Activated CD4-positive, alpha-beta T cell treated with anti-CD3 and anti-CD28 coated beads, Interleukin-2, Interleukin-6, amounts not matched to agents 100 ng/mL and 50 ng/mL, durations not matched to agents 16 hours and 8 hours (primary cell): Measurements from ENCODE around the gene CSNK1G3.
A peak's percentile ranks its signal among the peaks of the same experiment; 100 is the strongest.
"Not testable (repeated sequence)": the region's sequence is repeated elsewhere in the genome, so short reads cannot be mapped to it uniquely, and the experiment has no call there.

ENCODE experiments used
- DNase-seq: peaks from one replicate; pipeline ENCODE4 v3.0.0-alpha.2; 2020

Gene CSNK1G3

GRCh38 chr5:123561230-123561629 is 49.3 kb downstream of the CSNK1G3 start:
- no peak for DNase-seq

DNA sequence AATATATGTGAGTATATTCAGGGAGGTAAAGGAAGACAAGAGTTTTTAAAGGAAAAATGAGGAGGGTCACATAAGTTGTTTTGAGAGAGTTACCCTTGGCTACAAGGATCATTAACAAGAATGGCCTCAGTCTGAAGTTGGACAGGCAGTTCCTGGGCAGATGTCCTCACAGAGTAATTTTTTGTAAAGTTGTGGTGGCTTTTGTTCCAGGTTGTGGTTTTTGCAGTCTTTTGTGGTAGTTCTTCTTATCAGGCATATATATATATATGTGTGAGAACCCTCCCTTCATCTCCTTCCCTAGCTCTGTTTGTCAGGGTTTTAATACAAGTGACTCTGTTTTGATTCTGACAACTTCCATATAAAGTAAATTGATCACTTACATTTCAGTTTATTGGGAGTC is 60.0 kb downstream of the CSNK1G3 start:
- DNase-seq: no peak

- DNase-seq: no peak
Measured at GRCh38 chr5:123578390-123578789, 66.4 kb downstream of the CSNK1G3 start.

DNA sequence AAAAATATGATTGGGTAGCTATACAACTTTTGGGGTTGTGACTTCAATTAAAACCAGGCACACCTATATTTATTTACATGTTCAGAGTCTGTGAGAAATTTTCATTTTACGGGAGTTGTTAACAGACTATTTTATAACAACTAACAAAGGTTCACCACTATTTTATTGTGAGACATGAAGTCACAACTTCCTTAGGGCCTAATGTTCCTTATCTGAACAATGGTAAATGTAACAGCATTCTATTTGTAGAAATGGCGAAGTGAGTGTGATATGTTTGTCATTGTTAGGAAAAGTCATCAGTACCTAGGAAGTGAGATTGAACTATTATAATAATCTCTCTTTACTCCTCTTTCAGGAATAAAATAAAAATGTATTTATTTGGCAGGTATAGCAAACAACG is 67.4 kb downstream of the CSNK1G3 start:
- no peak for DNase-seq

GRCh38 chr5:123582550-123583285 is 70.7 kb downstream of the CSNK1G3 start:
- DNase-seq: no peak

DNA sequence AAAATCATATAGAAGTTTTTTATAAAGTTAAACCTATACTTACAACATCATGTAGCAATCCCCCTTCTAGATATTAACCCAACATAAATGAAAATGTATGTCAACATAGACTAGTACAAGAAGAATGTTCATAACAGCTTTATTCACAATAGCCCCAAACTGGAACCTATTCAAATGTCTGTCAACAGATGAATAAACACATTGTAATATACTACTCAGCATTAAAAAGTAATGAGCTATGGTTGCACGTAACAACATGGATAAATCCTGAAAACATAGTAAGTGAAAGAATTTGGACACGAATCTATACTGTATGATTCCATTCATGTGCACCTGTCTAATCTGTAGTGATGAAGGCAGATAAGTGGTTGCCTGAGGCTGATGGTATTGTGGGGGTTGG is 73.9 kb downstream of the CSNK1G3 start:
- DNase-seq: no peak

DNA sequence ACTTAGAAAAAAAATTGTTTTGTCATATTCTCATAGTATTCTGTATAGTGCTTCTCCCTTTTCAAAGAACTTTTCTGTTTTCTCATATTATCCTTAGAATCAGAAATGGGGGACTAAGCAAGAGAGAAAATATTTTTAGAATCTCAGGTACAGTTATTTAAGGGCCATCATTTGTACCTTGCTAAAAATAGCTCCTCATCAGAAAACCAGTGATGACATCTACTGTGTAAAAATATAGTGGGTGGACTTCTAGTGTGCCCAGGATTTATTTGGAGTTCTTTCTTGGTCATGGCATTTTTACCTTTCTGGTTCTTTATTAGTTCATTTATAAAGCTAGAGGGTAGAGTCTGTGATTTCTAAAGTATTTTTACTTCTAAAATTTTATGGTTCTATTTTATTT is 82.5 kb downstream of the CSNK1G3 start:
- DNase-seq: no peak

DNA sequence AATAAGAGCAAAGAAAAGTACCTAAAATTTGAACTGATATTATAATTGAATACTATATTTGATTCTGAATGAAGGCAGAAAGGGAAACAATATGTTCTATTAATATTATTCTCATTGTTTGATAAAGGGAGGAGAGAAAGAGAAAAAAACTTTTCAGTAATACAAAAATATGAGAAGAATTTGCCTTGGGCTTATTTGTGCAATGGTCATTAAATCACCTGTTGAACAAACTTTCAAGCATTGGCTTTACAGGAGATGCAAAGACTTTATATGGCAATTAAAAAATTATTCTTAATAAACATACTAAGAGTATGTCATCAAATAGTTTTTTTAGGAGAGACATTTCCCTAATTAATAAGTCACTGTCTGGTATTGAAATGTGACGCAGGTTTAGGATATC is 85.0 kb downstream of the CSNK1G3 start:
- no peak for DNase-seq

GRCh38 chr5:123598028-123598689 is 86.2 kb downstream of the CSNK1G3 start:
- DNase-seq: no peak

DNA sequence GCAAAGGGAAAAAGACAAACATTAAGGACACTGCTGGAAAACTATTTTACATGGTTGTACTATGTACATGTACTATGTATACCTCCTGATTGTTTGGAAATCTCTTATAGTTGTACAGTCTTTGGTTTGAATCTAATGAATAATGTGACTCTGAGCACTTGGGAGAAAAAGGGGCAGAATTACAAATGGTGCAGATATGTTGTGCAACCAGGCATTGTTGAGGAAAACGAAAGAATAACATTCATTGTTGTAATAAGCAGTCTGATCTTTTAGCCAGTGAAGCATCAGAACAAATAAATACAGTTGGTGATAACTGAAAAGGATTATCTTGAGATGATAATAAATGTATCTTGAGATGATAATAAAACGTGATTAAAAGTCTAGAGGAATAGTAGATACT is 87.2 kb downstream of the CSNK1G3 start:
- DNase-seq: no peak

- no peak for DNase-seq
Measured at GRCh38 chr5:123601610-123602009, 89.6 kb downstream of the CSNK1G3 start.

- peak; percentile 2 for DNase-seq
Measured at GRCh38 chr5:123605822-123606221, 93.8 kb downstream of the CSNK1G3 start.

DNA sequence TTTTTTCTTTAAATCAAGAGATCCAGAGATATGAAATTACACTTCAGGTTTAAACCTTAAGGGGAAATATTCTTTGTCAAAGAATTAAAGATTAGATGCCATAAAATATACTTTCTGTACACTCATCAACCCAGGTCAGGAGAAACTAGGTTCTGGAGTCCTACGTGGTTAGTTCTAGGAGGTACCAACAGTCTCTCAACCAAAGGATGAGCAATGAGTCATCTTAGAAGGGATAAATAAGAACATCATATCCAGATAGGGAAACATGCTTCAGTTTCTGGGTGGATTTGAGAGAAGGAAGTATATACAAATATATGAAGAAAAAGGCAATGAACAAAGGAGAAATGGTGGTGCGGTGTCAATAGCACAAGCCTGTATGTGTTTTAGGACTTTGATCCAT is 98.2 kb downstream of the CSNK1G3 start:
- DNase-seq: peak; percentile 1

GRCh38 chr5:123610665-123611405 is 98.9 kb downstream of the CSNK1G3 start:
- DNase-seq: peak; percentile 57

- DNase-seq: no peak
Measured at GRCh38 chr5:123611406-123611709, 99.4 kb downstream of the CSNK1G3 start.

DNA sequence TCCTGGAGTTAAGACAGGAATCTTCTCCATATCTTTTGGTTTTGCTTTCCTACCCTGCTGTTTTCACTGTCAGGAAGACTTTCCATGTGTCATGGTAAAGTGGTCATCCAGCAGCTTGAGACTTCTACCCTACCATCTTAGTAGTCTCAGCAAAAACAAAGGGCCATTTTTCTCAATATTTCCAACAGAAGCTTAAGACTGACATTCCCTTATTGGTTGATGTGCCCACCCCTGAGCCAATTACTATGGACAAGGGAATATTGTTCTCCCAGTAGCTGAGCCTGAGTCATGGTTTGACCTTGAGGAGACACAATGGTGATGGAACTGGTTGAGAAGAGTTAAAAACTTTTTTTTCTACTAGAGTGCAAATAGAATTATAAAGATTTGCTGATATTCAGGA is 105.6 kb downstream of the CSNK1G3 start:
- no peak for DNase-seq

- DNase-seq: no peak
Measured at GRCh38 chr5:123626051-123626450, 114.1 kb downstream of the CSNK1G3 start.

- no peak for DNase-seq
Measured at GRCh38 chr5:123628860-123629544, 117.0 kb downstream of the CSNK1G3 start.

GRCh38 chr5:123636006-123636405 is 124.0 kb downstream of the CSNK1G3 start:
- DNase-seq: no peak

DNA sequence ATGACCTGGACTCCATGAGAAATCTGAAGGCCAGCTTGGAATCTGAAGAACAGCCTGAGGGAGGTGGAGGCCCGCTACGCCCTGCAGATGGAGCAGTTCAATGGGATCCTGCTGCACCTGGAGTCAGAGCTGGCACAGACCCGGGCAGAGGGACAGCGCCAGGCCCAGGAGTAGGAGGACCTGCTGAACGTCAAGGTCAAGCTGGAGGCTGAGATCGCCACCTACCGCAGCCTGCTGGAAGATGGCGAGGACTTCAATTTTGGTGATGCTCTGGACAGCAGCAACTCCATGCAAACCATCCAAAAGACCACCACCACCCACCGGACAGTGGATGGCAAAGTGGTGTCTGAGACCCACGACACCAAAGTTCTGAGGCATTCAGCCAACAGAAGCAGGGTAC is 125.1 kb downstream of the CSNK1G3 start:
- DNase-seq: not testable (repeated sequence)

DNA sequence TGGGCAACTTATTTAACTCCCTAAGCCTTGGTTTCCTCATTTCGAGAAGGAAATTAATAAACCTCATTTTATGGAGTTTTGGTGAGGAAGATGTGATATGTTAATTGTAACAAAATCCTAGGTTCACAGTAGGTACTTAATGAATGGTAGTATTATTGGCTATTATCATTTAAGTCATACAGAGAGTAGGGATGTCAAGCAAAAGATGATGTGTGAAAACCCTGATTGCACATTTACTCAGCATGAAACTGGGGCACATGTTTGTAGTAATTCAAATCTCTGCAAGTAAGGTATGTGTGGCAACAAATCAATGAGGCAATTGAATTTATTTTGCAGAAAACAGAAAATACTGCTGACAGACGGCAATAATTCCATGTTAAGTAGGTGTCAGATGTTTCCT is 127.3 kb downstream of the CSNK1G3 start:
- DNase-seq: no peak

DNA sequence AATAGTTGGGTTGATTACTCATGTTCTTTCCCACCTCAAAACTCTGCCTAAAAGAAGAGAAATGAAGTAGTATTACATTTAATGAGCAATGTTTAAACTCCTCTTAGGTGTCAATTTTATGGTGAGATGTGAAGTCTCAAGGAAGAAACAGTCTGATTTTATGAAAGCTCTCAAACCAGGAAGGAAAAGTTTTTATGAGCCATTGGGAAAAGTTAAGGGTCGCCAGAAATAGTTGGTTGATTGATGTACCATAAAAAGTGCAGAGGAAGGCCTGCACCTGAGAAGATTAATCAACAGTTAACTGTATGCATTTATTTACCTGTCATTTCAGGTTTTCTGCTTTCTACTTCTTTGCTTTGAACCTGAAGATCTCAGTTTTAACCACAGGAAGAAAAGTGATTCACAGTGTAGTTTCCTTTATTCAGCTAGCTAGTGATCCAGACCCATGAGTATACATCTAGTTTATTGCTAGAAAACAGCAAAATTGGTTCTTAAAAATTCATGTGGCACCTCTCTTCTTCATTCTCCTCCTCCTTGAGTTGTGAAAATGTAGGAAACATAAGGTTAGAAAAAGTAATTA is 133.1 kb downstream of the CSNK1G3 start:
- DNase-seq: no peak

- DNase-seq: no peak
Measured at GRCh38 chr5:123647066-123647465, 135.1 kb downstream of the CSNK1G3 start.
